HepG2 (cell line): ENCODE data around the gene YWHAB. TPM values are rescaled to one million over a fixed set of nuclear protein-coding genes. Genes with fewer than 3 reads are reported as not detected.

Source experiments
- BORCS8-MEF2B ChIP-seq: sonication (generic); formaldehyde crosslinking; IDR thresholded peaks from 2 replicates; pipeline ENCODE4 v1.8.0; 2022; ENCODE audit warnings: mild to moderate bottlenecking, missing genetic modification reagents
- CENPT ChIP-seq: sonication (generic); formaldehyde crosslinking; IDR thresholded peaks from 2 replicates; pipeline ENCODE4 v1.8.0; 2022; ENCODE audit warnings: low read depth, mild to moderate bottlenecking, moderate library complexity, missing genetic modification reagents
- CHD2 ChIP-seq: IDR thresholded peaks from 2 replicates; pipeline ENCODE4 v1.6.1; 2011; ENCODE audit warnings: low read depth, low read length, improper control_type of control experiment
- GTF3A ChIP-seq: sonication (generic); formaldehyde crosslinking; conservative IDR thresholded peaks from 2 replicates; pipeline ENCODE4 v1.4.0; 2020; ENCODE audit warnings: mild to moderate bottlenecking, missing genetic modification reagents
- HBP1 ChIP-seq: IDR thresholded peaks from 2 replicates; pipeline ENCODE4 v1.6.1; 2016; ENCODE audit warnings: low read depth, control low read depth
- ISL2 ChIP-seq: sonication (generic); formaldehyde crosslinking; IDR thresholded peaks from 2 replicates; pipeline ENCODE4 v1.5.0; 2020; ENCODE audit warnings: missing genetic modification reagents
- KDM2A ChIP-seq: sonication (generic); formaldehyde crosslinking; IDR thresholded peaks from 2 replicates; pipeline ENCODE4 v1.4.0; 2020; ENCODE audit warnings: low read depth, missing genetic modification reagents, borderline replicate concordance
- KLF15 ChIP-seq: sonication (generic); formaldehyde crosslinking; IDR thresholded peaks from 2 replicates; pipeline ENCODE4 v1.8.1; 2023; ENCODE audit warnings: borderline replicate concordance, mild to moderate bottlenecking, inconsistent platforms, missing genetic modification reagents, mixed read lengths
- KMT2B ChIP-seq: IDR thresholded peaks from 2 replicates; pipeline ENCODE4 v1.6.1; 2016; ENCODE audit warnings: missing genetic modification reagents, missing compliant biosample characterization
- MBD4 ChIP-seq: IDR thresholded peaks from 2 replicates; pipeline ENCODE4 v1.6.1; 2012; ENCODE audit warnings: low read length, inconsistent platforms, borderline replicate concordance
- PHF21A ChIP-seq: sonication (generic); formaldehyde crosslinking; IDR thresholded peaks from 2 replicates; pipeline ENCODE4 v1.5.0; 2020; ENCODE audit warnings: mild to moderate bottlenecking, missing genetic modification reagents
- PHF5A ChIP-seq: IDR thresholded peaks from one replicate; pipeline ENCODE4 v1.6.1; 2018; ENCODE audit warnings: low read depth, missing genetic modification reagents; ENCODE audit not compliant: unreplicated experiment
- PRDM15 ChIP-seq: sonication (generic); formaldehyde crosslinking; IDR thresholded peaks from 2 replicates; pipeline ENCODE4 v1.4.0; 2020; ENCODE audit warnings: missing genetic modification reagents
- ZBTB25 ChIP-seq: IDR thresholded peaks from 2 replicates; pipeline ENCODE4 v1.6.1; 2018; ENCODE audit warnings: missing genetic modification reagents
- ZBTB42 ChIP-seq: sonication (generic); formaldehyde crosslinking; IDR thresholded peaks from 2 replicates; pipeline ENCODE4 v1.5.0; 2020; ENCODE audit warnings: mild to moderate bottlenecking, missing genetic modification reagents
- ZNF10 ChIP-seq: sonication (generic); formaldehyde crosslinking; IDR thresholded peaks from 2 replicates; pipeline ENCODE4 v1.4.0; 2020; ENCODE audit warnings: mild to moderate bottlenecking, low read depth, missing genetic modification reagents, borderline replicate concordance
- ZNF138 ChIP-seq: sonication (generic); formaldehyde crosslinking; IDR thresholded peaks from 2 replicates; pipeline ENCODE4 v1.5.0; 2020; ENCODE audit warnings: mild to moderate bottlenecking, low read depth, missing genetic modification reagents
- ZNF224 ChIP-seq: sonication (generic); formaldehyde crosslinking; IDR thresholded peaks from 2 replicates; pipeline ENCODE4 v1.5.0; 2020; ENCODE audit warnings: mild to moderate bottlenecking, missing genetic modification reagents
- ZNF431 ChIP-seq: sonication (generic); formaldehyde crosslinking; IDR thresholded peaks from 2 replicates; pipeline ENCODE4 v1.9.0; 2022; ENCODE audit warnings: missing genetic modification reagents, low read depth, mild to moderate bottlenecking, borderline replicate concordance
- ZNF513 ChIP-seq: sonication (generic); formaldehyde crosslinking; conservative IDR thresholded peaks from 2 replicates; pipeline ENCODE4 v1.5.0; 2020; ENCODE audit warnings: missing genetic modification reagents
- ZNF629 ChIP-seq: sonication (generic); formaldehyde crosslinking; conservative IDR thresholded peaks from 2 replicates; pipeline ENCODE4 v1.5.0; 2020; ENCODE audit warnings: missing genetic modification reagents
- ZNF670 ChIP-seq: sonication (generic); formaldehyde crosslinking; IDR thresholded peaks from 2 replicates; pipeline ENCODE4 v1.8.0; 2022; ENCODE audit warnings: mild to moderate bottlenecking, missing genetic modification reagents, borderline replicate concordance
- ZNF746 ChIP-seq: sonication (generic); formaldehyde crosslinking; IDR thresholded peaks from 2 replicates; pipeline ENCODE4 v1.8.0; 2022; ENCODE audit warnings: mild to moderate bottlenecking, missing genetic modification reagents
- ZNF792 ChIP-seq: IDR thresholded peaks from 2 replicates; pipeline ENCODE4 v1.6.1; 2016
- polyA plus RNA-seq, 8 experiments: library from polyadenylated mRNA; depleted of rRNA in 3 of 8; stranded (reverse) in 7 of 8; unstranded in 1 of 8; fragments of >200 nt; fragmentation: Illumina TruSeq in 4 of 8; extraction: Trizol in 4 of 8; gene quantifications; 2 replicates each; pipeline versions ENCODE4 v1.2.1 to v1.2.3, GENCODE V29; 2011 to 2016; ENCODE audit warnings: low read depth in 4 of 8, missing spikeins in 1 of 8, mixed read lengths in 1 of 8; ENCODE audit not compliant: insufficient read depth in 1 of 8
- total RNA-seq, 5 experiments: library from RNA; depleted of rRNA; stranded (reverse); fragments of >200 nt; fragmentation: Illumina TruSeq; extraction: Trizol; gene quantifications; 2 replicates each; pipeline ENCODE4 v1.2.3, GENCODE V29; 2016; ENCODE audit warnings: low read depth in 1 of 5

The YWHAB gene
- total and polyA plus RNA-seq, 2 of the 13 experiments (the other 11 are each of a cell fraction or from before 2014, with no cell fraction given): 77.2 to 121 TPM

- TF ChIP-seq ZNF10 (CRISPR knock-in tag): no peak
- TF ChIP-seq ZNF431 (CRISPR knock-in tag): no peak
- no peak for TF ChIP-seq ZNF224 (CRISPR knock-in tag)
- TF ChIP-seq KDM2A: no peak
- TF ChIP-seq PRDM15: no peak
- TF ChIP-seq HBP1 (CRISPR knock-in tag): no peak
- 0 out of 2 replicates have a peak, but pooled peaks have one; percentile 37 for TF ChIP-seq ZNF670 (CRISPR knock-in tag)
- 0 out of 2 replicates have a peak, but pooled peaks have one; percentile 1 for TF ChIP-seq PHF21A (CRISPR knock-in tag)
- 0 out of 2 replicates have a peak, but pooled peaks have one; percentile 5 for TF ChIP-seq ZNF746 (CRISPR knock-in tag)
- TF ChIP-seq ZNF629 (CRISPR knock-in tag): peak; percentile 96
- no peak for TF ChIP-seq ZBTB25 (CRISPR knock-in tag)
- TF ChIP-seq KLF15 (CRISPR knock-in tag): 0 out of 2 replicates have a peak, but pooled peaks have one; percentile 1
- TF ChIP-seq GTF3A (CRISPR knock-in tag): no peak
- TF ChIP-seq CENPT (CRISPR knock-in tag): no peak
- no peak for TF ChIP-seq ZNF513 (CRISPR knock-in tag)
- TF ChIP-seq ISL2 (CRISPR knock-in tag): no peak
- TF ChIP-seq CHD2: no peak
- TF ChIP-seq BORCS8-MEF2B: 0 out of 2 replicates have a peak, but pooled peaks have one; percentile 47
- 0 out of 2 replicates have a peak, but pooled peaks have one; percentile 7 for TF ChIP-seq ZNF138 (CRISPR knock-in tag)
- TF ChIP-seq PHF5A (CRISPR knock-in tag): no peak
- TF ChIP-seq KMT2B (CRISPR knock-in tag): no peak
- peak; percentile 14; the same call in 1 of the 2 replicates for TF ChIP-seq ZBTB42
- TF ChIP-seq MBD4: no peak
- peak; percentile 33; the same call in 1 of the 2 replicates for TF ChIP-seq ZNF792
Measured at GRCh38 chr20:44910690-44911262, 25.3 kb downstream of the YWHAB start (continued).
